Ishikawa (cell line): Measurements from ENCODE around the gene PXDN.

Source experiments
- CEBPB ChIP-seq: IDR thresholded peaks from 2 replicates; pipeline ENCODE4 v1.6.1; 2012
- CREB1 ChIP-seq: IDR thresholded peaks from 2 replicates; pipeline ENCODE4 v1.6.1; 2012; ENCODE audit warnings: low read depth
- EGR1 ChIP-seq: IDR thresholded peaks from 2 replicates; pipeline ENCODE4 v1.6.1; 2012
- EP300 ChIP-seq: IDR thresholded peaks from 2 replicates; pipeline ENCODE4 v1.6.1; 2012; ENCODE audit warnings: borderline replicate concordance
- FOXM1 ChIP-seq: IDR thresholded peaks from 2 replicates; pipeline ENCODE4 v1.6.1; 2012; ENCODE audit warnings: low read depth, borderline replicate concordance
- NFIC ChIP-seq: IDR thresholded peaks from 2 replicates; pipeline ENCODE4 v1.6.1; 2012
- RAD21 ChIP-seq: IDR thresholded peaks from 2 replicates; pipeline ENCODE4 v1.6.1; 2012; ENCODE audit warnings: low read depth
- REST ChIP-seq: IDR thresholded peaks from 2 replicates; pipeline ENCODE4 v1.6.1; 2012; ENCODE audit warnings: low read depth, mild to moderate bottlenecking
- TAF1 ChIP-seq: IDR thresholded peaks from 2 replicates; pipeline ENCODE4 v1.6.1; 2012; ENCODE audit warnings: low read depth, mild to moderate bottlenecking
- TCF12 ChIP-seq: IDR thresholded peaks from 2 replicates; pipeline ENCODE4 v1.6.1; 2012; ENCODE audit warnings: low read depth
- TEAD4 ChIP-seq: IDR thresholded peaks from 2 replicates; pipeline ENCODE4 v1.6.1; 2012
- USF1 ChIP-seq: IDR thresholded peaks from 2 replicates; pipeline ENCODE4 v1.6.1; 2012
- YY1 ChIP-seq: IDR thresholded peaks from 2 replicates; pipeline ENCODE4 v1.6.1; 2012; ENCODE audit warnings: low read depth
- ZBTB7A ChIP-seq: IDR thresholded peaks from 2 replicates; pipeline ENCODE4 v1.6.1; 2012; ENCODE audit warnings: low read depth
- TF ChIP-seq, protein P1 (sequence below): IDR thresholded peaks from 2 replicates; pipeline ENCODE4 v1.6.1; 2012

Gene PXDN

GRCh38 chr2:1591461-1591770 lies 152.9 kb downstream of the PXDN start:
- TF ChIP-seq ZBTB7A (no peak), YY1 (no peak; the same call in 1 of the 2 replicates), TAF1 (peak; percentile 43), EGR1 (no peak), EP300 (peak; percentile 68; the same call in 1 of the 2 replicates), FOXM1 (0 out of 2 replicates have a peak, but pooled peaks have one; percentile 2), NFIC (peak; percentile 76), USF1 (peak; percentile 81), CREB1 (no peak), TCF12 (peak; percentile 81), RAD21 (no peak), REST (no peak), TEAD4 (peak; percentile 26; the same call in 1 of the 2 replicates), CEBPB (no peak)
- TF ChIP-seq, protein P1, sequence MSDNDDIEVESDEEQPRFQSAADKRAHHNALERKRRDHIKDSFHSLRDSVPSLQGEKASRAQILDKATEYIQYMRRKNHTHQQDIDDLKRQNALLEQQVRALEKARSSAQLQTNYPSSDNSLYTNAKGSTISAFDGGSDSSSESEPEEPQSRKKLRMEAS: peak; percentile 63

DNA sequence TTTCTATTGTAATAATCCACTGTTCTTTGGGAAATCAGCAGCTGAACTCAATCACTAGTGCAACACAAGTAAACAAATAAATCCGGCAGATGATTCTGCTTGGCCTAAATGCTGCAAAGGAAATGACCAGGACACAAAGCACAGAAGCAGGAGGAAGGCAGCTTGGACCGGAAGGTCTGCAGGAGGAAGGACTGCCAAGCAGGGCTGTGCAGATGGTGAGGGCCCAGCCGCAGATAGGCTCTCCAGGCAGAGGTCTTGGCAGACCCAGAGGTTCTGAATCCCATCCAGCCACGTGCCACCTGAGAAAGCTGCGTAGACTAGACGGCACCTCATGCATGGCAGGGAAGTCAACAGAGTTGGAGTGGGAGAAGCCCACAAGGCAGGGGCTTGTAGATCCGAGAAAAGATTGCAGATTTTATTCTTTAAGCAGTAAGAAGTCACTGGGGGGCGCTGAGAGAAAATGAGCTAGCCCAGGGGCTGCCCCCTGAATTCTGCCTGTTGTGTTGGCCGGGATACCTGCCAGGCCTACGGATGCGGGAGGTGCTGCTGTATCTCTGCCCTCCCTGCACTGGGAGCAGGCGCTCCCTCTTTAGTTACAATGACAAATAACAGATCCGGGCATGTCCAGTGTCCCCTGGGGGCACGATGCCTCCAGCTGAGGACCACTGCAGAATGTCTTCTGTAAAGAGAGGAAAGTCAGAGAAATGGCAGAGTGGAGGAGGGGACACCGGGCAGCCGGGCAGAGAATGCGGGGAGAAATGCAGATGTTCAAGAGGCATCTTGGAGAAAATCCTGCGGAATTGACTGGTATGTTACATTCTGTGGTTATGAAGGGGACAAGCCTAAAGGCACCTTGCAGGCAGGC lies 153.5 kb downstream of the PXDN start:
- 0 out of 2 replicates have a peak, but pooled peaks have one; percentile 12 for TF ChIP-seq FOXM1
- TF ChIP-seq YY1: no peak
- no peak for TF ChIP-seq CREB1
- TF ChIP-seq, protein P1: 0 out of 2 replicates have a peak, but pooled peaks have one; percentile 40
- no peak for TF ChIP-seq TEAD4
- no peak for TF ChIP-seq TAF1
- TF ChIP-seq TCF12: no peak
- TF ChIP-seq USF1: no peak
- no peak for TF ChIP-seq CEBPB
- TF ChIP-seq ZBTB7A: 0 out of 2 replicates have a peak, but pooled peaks have one; percentile 7
- no peak for TF ChIP-seq NFIC
- peak; percentile 16; the same call in 1 of the 2 replicates for TF ChIP-seq RAD21
- TF ChIP-seq EP300: no peak
- no peak for TF ChIP-seq REST
- TF ChIP-seq EGR1: no peak

- TF ChIP-seq CREB1 (no peak), REST (no peak), EGR1 (no peak), CEBPB (no peak), TCF12 (no peak), TAF1 (no peak), ZBTB7A (no peak), EP300 (no peak), FOXM1 (no peak), NFIC (no peak), RAD21 (no peak; the same call in 1 of the 2 replicates)
- TF ChIP-seq, protein P1: no peak
Measured at GRCh38 chr2:1588978-1589621, 155.2 kb downstream of the PXDN start.
